ENCODE data around the gene BRAT1.

DNA sequence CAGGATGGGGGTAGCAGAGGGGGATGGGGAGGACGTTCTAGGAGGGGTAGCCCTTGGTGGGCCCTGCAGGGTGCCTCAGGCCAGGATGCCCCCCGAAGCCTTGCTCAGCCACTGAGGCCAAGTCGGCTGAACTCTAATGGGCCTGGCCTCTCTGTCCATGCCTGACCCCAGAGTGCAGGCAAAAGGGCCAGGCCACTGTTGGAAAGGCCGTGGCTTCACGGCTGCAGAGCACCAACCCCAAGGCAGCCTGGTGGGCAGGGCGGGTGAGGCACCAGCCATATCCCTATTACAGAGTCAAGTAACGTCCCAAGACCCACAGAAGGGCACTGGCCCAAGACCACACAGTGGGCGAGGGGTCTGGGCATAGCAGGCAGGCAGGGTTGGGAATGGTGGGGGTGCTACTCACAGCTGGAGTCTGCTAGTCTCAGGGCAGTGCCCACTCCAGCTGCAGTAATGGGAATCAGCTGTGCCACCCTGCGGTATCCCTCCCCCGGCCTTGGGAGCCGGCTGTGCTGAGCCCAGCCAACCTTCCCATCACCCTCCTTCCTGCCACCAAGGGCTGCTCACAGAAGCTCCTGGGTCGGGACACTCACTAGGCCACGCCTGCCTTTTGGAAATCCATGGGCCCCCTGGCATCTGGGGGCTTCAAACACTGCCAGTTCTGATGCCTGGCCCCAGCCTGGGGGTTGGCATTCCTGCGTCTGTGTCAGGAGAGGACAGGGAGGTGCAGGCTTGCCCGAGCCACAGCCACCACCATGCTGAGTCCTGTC, 39.7 kb downstream of the BRAT1 start:
- TF ChIP-seq, protein P1, sequence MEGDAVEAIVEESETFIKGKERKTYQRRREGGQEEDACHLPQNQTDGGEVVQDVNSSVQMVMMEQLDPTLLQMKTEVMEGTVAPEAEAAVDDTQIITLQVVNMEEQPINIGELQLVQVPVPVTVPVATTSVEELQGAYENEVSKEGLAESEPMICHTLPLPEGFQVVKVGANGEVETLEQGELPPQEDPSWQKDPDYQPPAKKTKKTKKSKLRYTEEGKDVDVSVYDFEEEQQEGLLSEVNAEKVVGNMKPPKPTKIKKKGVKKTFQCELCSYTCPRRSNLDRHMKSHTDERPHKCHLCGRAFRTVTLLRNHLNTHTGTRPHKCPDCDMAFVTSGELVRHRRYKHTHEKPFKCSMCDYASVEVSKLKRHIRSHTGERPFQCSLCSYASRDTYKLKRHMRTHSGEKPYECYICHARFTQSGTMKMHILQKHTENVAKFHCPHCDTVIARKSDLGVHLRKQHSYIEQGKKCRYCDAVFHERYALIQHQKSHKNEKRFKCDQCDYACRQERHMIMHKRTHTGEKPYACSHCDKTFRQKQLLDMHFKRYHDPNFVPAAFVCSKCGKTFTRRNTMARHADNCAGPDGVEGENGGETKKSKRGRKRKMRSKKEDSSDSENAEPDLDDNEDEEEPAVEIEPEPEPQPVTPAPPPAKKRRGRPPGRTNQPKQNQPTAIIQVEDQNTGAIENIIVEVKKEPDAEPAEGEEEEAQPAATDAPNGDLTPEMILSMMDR (IDR thresholded peaks at IDR 0.05), result no peak
- TF ChIP-seq POLR2A (IDR thresholded peaks at IDR 0.05), result no peak
- no peak for TF ChIP-seq POLR2AphosphoS5 (IDR thresholded peaks at IDR 0.05)

All from sigmoid colon (tissue), 4 donors.